HEK293T (cell line): ENCODE measurements around the gene DNA2.
"Not testable (repeated sequence)": the region's sequence is repeated elsewhere in the genome, so short reads cannot be mapped to it uniquely, and the experiment has no call there.

Experiments
- CTCF ChIA-PET: fragments of 350-600 bp; formaldehyde crosslinking; extraction: SDS; loops from one replicate; lab custom pipeline; 2021; ENCODE audit warnings: antibody characterized with exemption, inconsistent platforms; lab: Yijun Ruan, JAX
- POLR2A ChIA-PET: fragments of 350-600 bp; formaldehyde crosslinking; extraction: SDS; loops from one replicate; lab custom pipeline; 2020; ENCODE audit warnings: antibody characterized with exemption, inconsistent platforms; lab: Yijun Ruan, JAX
- DNase-seq: peaks from one replicate; pipeline ENCODE4 v3.0.0; 2012; ENCODE audit warnings: mixed read lengths; ENCODE audit errors: extremely low spot score
- ARNT ChIP-seq: fragments of 450-650 bp; IDR thresholded peaks from 2 replicates; pipeline ENCODE4 v1.6.1; 2017; ENCODE audit warnings: mild to moderate bottlenecking
- BHLHE40 ChIP-seq: fragments of 450-650 bp; IDR thresholded peaks from 2 replicates; pipeline ENCODE4 v1.6.1; 2016; ENCODE audit warnings: mild to moderate bottlenecking, moderate library complexity, borderline replicate concordance
- CTBP1 ChIP-seq: fragments of 450-650 bp; IDR thresholded peaks from 2 replicates; pipeline ENCODE4 v1.6.1; 2016; ENCODE audit warnings: borderline replicate concordance
- ELF4 ChIP-seq: fragments of 450-650 bp; IDR thresholded peaks from 2 replicates; pipeline ENCODE4 v1.6.1; 2017; ENCODE audit warnings: antibody characterized with exemption
- FOXA1 ChIP-seq: fragments of 450-650 bp; IDR thresholded peaks from 2 replicates; pipeline ENCODE4 v1.6.1; 2016; ENCODE audit warnings: mild to moderate bottlenecking
- FOXK2 ChIP-seq: fragments of 450-650 bp; IDR thresholded peaks from 2 replicates; pipeline ENCODE4 v1.6.1; 2016; ENCODE audit warnings: mild to moderate bottlenecking
- FOXM1 ChIP-seq: fragments of 450-650 bp; IDR thresholded peaks from 2 replicates; pipeline ENCODE4 v1.6.1; 2017; ENCODE audit warnings: mild to moderate bottlenecking, borderline replicate concordance
- HDGF ChIP-seq: fragments of 450-650 bp; IDR thresholded peaks from 2 replicates; pipeline ENCODE4 v1.6.1; 2017; ENCODE audit warnings: antibody characterized with exemption, borderline replicate concordance
- L3MBTL2 ChIP-seq: fragments of 450-650 bp; conservative IDR thresholded peaks from 2 replicates; pipeline ENCODE4 v1.6.1; 2016; ENCODE audit warnings: mild to moderate bottlenecking
- LEF1 ChIP-seq: fragments of 450-650 bp; IDR thresholded peaks from 2 replicates; pipeline ENCODE4 v1.6.1; 2017; ENCODE audit warnings: mild to moderate bottlenecking, borderline replicate concordance
- NFRKB ChIP-seq: fragments of 450-650 bp; IDR thresholded peaks from 2 replicates; pipeline ENCODE4 v1.6.1; 2016; ENCODE audit warnings: mild to moderate bottlenecking, moderate library complexity
- PKNOX1 ChIP-seq: fragments of 450-650 bp; IDR thresholded peaks from 2 replicates; pipeline ENCODE4 v1.6.1; 2016
- SP1 ChIP-seq: fragments of 450-650 bp; IDR thresholded peaks from 2 replicates; pipeline ENCODE4 v1.6.1; 2017
- SUZ12 ChIP-seq: fragments of 450-650 bp; IDR thresholded peaks from 2 replicates; pipeline ENCODE4 v1.6.1; 2016; ENCODE audit warnings: mild to moderate bottlenecking
- TARDBP ChIP-seq: fragments of 450-650 bp; IDR thresholded peaks from 2 replicates; pipeline ENCODE4 v1.6.1; 2016
- ZNF384 ChIP-seq: fragments of 450-650 bp; IDR thresholded peaks from 2 replicates; pipeline ENCODE4 v1.6.1; 2016

DNA2 gene

DNA sequence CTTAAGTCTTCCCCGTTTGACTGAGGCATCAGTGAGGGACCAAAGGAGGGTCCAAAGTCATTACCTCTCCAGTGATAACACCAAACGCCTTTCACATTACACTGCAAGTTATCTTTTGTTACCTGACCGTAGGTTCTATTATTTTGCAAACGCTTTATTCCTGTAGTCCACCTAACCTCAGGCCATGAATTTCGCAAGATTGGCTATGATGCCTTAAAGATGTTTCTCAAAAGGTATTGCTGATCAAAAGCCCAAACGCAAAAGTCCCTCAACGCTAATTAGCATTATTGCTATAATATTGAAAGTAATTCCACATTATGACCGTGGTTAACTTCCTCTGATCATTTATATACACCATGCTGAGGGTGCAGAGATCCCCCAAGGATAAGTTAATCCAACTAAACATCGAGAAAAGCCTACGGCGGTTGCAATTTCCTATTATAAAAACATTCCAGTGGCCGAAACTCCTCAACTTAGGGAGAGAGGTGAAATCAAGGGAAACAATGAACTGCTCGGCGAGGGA, 649 bp downstream of the DNA2 start:
- ChIA-PET POLR2A (interaction anchor here (0.7 to 1.6 kb wide), 11 partner anchors 9 to 139 kb away, joined by 3 to 7 read pairs (median 4); partner anchors contain the start of genes HNRNPH3, RUFY2 and TET1), CTCF (no interaction called here)
- no peak for DNase-seq
- TF ChIP-seq ZNF384 (no peak), NFRKB (no peak), SUZ12 (no peak), LEF1 (no peak)

DNA sequence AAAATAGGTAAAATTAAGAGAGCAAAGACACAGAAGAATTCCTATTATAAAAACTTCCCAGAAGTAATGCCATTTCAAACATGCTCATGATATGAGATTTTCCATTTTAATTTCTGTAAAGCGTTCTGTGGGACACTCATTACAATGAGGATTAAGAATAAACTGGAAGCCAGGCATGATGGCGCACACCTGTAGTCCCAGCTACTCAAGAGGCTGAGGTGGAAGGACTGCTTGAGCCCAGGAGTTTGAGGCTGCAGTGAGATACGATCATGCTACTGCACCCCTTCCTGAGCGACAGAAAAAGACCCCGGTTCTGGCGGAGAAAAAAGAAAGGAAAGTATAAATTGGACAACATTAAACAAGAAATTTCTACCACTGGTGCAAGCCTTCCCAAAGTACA, 1.5 kb downstream of the DNA2 start:
- ChIA-PET CTCF (no interaction called here), POLR2A (interaction anchor here (0.6 kb wide), 1 partner anchor 31 kb away, joined by 3 read pairs; no protein-coding TSS in a partner anchor)
- no peak for DNase-seq
- no peak for TF ChIP-seq NFRKB
- no peak for TF ChIP-seq FOXK2
- TF ChIP-seq FOXM1, result no peak
- no peak for TF ChIP-seq TARDBP
- TF ChIP-seq PKNOX1, result no peak
- no peak for TF ChIP-seq L3MBTL2
- TF ChIP-seq SP1, result no peak
- TF ChIP-seq ZNF384, result no peak

DNA sequence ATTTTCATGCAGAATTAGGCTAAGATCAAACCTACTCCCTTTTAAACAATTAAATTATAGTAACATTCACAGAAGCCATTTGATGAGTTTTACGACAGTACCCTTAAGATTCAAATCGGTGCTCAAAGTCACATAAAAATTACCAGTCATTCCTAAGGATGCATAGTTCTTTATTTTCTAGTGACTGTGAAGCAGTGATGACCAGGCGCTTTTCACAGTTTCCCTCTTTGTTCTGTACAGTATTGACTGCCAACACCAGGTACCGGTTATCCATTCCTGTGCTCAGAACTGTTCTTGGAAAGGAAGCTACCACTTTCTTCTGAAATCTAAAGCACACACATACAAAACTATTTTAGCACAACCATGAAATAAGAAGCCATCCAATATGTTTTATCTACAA, 1.9 kb downstream of the DNA2 start:
- ChIA-PET POLR2A (interaction anchor here (0.6 kb wide), 1 partner anchor 31 kb away, joined by 3 read pairs; no protein-coding TSS in a partner anchor), CTCF (no interaction called here)
- no peak for DNase-seq
- TF ChIP-seq LEF1, result no peak
- no peak for TF ChIP-seq CTBP1
- TF ChIP-seq SP1, result no peak
- no peak for TF ChIP-seq SUZ12
- no peak for TF ChIP-seq FOXM1
- no peak for TF ChIP-seq ARNT
- TF ChIP-seq L3MBTL2, result no peak
- TF ChIP-seq ZNF384, result no peak
- no peak for TF ChIP-seq BHLHE40
- no peak for TF ChIP-seq TARDBP
- no peak for TF ChIP-seq FOXA1
- TF ChIP-seq NFRKB, result no peak
- no peak for TF ChIP-seq HDGF
- no peak for TF ChIP-seq PKNOX1
- TF ChIP-seq ELF4, result no peak
- TF ChIP-seq FOXK2, result no peak

GRCh38 chr10:68464729-68465128, 7.0 kb downstream of the DNA2 start:
- DNase-seq, POLR2A ChIA-PET, CTCF ChIA-PET: not testable (repeated sequence)
- TF ChIP-seq ZNF384, result 0 out of 2 replicates have a peak, but pooled peaks have one; percentile 35

DNA sequence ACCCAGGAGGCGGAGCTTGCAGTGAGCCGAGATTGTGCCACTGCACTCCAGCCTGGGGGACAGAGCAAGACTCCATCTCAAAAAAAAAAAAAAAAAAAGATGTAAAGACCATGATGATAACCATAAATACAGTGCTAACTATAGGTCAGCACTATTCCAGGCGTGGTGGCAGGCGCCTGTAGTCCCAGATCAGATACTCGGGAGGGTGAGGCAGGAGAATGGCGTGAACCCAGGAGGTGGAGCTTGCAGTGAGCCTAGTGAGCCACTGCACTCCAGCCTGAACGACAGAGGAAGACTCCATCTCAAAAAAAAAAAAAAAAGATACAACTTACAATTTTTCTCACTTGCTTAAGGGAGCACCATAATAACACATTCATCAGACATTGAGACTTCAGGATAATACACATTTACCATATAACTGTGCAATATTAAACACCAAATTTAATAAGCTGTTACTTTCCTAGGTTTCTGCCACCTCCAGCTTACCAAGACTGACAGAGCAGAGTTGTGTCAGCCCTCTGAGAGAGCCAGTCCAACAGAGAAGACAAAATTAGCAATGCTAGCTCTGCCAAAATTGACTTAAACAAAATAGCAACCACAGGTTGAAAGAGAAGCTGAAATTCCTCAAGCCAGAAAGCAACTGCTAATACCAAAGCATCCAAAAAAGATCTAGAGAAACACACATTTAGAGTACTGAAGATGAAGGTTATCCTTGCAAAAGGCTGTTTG, 8.2 kb downstream of the DNA2 start:
- ChIA-PET POLR2A (no interaction called here), CTCF (interaction anchor here (0.6 kb wide), 1 partner anchor 278 kb away, joined by 3 read pairs; no protein-coding TSS in a partner anchor)
- TF ChIP-seq FOXK2 (no peak), BHLHE40 (no peak), L3MBTL2 (no peak), FOXA1 (no peak), ELF4 (no peak), SP1 (no peak), LEF1 (no peak), FOXM1 (no peak), ZNF384 (no peak), NFRKB (no peak), TARDBP (no peak), CTBP1 (no peak), SUZ12 (no peak), HDGF (no peak), PKNOX1 (no peak)
- no peak for DNase-seq

DNA sequence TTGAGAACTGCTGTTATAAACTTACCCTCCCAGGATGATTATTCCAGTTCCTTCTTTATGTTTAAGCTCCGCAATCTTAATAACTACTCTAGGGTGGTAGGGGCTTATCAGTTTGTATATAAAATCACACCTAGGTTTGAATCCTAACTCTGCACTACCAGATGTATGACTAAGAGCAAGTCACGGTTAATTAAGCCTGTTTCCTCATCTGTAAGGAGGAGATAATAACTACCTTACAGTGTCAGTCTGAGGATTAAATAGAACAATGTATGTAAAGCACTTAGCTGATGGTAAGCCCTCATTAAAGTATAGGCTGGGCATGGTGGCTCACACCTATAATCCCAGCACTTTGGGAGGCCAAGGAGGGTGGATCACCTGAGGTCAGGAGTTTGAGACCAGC, 9.2 kb downstream of the DNA2 start:
- DNase-seq, result no peak
- TF ChIP-seq ZNF384, result no peak
- no peak for TF ChIP-seq FOXA1
- TF ChIP-seq PKNOX1, result no peak
- no peak for TF ChIP-seq HDGF
- no peak for TF ChIP-seq ARNT
- no peak for TF ChIP-seq L3MBTL2
- POLR2A ChIA-PET, result interaction anchor here (1.2 kb wide), 1 partner anchor 9 kb away, joined by 5 read pairs; the partner anchor contains the start of gene DNA2
- CTCF ChIA-PET, result no interaction called here
